ENCODE measurements around the gene TMEM140.

Gene TMEM140

DNA sequence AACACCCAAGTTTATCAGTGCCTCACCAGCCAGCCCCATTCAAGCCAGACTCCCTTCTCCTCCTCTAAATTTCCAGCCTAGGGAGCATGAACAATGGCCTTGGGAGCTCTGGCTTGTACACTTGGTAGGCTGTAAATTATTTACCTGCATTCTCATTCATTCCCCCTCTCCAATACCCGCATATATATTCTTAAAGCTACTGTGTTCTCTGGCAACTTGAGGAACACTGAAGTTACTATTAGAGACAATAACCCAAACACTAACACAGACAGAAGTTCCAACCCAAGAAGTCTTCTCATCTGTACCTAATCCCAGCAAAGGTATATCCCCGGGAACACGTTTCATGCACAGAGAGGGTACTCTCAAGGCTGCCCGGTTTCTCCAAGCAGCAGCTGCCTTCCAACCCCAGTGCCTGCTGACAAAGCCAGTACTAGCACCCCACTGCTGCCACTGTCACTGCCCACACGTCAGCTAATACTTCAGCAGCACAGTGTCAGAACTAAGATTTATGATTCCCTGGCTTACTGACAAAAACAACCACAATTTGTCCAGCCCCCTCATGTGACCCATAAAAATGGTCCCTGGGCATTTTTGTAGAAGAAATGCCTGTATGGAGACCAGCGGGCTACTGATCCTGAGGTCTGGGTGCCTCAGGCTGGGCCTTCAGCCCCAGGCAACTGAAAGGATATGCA, 60.4 kb downstream of the TMEM140 start:
- Histone ChIP-seq H3K27ac (peak overlapping the region in 1 of 2 donors; percentile 24), H3K4me3 (peak overlapping the region; percentile 14)
- DNase-seq (ENCODE audit: low spot score): no peak
- TF ChIP-seq, protein P1, sequence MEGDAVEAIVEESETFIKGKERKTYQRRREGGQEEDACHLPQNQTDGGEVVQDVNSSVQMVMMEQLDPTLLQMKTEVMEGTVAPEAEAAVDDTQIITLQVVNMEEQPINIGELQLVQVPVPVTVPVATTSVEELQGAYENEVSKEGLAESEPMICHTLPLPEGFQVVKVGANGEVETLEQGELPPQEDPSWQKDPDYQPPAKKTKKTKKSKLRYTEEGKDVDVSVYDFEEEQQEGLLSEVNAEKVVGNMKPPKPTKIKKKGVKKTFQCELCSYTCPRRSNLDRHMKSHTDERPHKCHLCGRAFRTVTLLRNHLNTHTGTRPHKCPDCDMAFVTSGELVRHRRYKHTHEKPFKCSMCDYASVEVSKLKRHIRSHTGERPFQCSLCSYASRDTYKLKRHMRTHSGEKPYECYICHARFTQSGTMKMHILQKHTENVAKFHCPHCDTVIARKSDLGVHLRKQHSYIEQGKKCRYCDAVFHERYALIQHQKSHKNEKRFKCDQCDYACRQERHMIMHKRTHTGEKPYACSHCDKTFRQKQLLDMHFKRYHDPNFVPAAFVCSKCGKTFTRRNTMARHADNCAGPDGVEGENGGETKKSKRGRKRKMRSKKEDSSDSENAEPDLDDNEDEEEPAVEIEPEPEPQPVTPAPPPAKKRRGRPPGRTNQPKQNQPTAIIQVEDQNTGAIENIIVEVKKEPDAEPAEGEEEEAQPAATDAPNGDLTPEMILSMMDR (IDR thresholded peaks at IDR 0.05): no peak

- TF ChIP-seq, protein P1 (IDR thresholded peaks at IDR 0.05): no peak
- Histone ChIP-seq H3K27ac (peak overlapping the region in 1 of 2 donors; percentile 57), H3K4me3 (peak overlapping the region; percentile 34)
- DNase-seq (ENCODE audit: low spot score): no peak
Observed at GRCh38 chr7:135209225-135209834, 61.5 kb downstream of the TMEM140 start.

DNA sequence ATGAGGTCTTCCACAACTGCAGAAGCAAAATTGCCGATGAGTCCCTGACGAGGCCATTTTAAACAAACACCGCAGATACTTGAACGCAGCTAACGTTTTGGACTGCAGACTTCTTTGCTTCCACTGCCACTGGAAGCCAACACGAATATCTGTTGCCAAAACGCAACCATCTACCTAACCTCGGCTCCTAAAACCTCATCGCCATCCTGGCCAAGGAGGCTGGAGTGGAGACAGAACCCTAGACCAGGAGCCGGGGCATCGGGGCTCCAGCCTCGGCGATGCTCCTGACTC, 63.0 kb downstream of the TMEM140 start:
- DNase-seq (ENCODE audit: low spot score): no peak
- peak overlapping the region; percentile 94 to 96 for H3K27ac ChIP-seq
- H3K4me3 ChIP-seq: peak overlapping the region; percentile 87
- TF ChIP-seq, protein P1 (IDR thresholded peaks at IDR 0.05): no peak

DNA sequence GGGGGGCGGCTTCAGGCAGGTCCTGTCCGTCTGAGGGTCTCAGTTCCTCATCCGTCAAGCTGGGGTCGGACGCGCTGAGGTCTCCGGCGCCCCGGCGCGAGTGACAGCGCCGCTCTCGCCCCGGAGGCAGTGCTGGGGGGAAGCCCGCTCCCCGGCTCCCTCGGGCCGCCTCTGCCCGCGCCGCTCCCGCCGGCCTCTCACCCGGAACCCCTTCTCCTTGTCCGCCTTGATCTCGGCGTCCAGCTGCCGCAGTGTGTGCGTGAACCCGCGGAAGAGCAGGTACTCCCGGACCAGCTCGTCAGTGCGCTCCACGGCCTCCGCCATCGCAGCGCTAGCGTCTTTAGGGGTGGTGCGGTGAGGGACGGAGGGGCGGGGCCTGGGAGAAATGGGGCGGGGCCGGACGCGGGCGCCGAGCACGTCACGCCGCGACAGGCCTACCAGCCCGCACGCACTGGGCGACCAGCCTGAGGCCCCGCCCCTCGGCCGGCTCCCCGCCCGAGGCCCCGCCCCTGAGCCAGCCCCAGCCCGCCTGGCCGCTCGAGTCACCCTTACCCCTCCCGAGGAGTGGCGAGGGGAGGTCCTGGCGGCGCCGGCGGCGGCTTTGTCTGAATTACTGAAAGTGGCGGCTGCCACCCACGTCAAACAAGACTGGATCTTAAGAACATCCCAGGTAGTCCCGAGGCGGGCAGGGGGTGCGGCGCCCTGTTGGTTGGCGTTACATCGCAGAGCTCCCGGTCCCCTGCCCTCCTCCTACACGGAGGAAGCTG, 63.5 kb downstream of the TMEM140 start, which contains the start of gene WDR91:
Gene WDR91, minus strand, starts transcription at position 348 of the 767 bp plus-strand sequence. Its CDS starts 24 bp downstream, at position 324.
- TF ChIP-seq, protein P1 (IDR thresholded peaks at IDR 0.05): no peak
- peak; percentile 98 for DNase-seq (ENCODE audit: low spot score)
- peak within 1 kb of the TSS; percentile 94 to 96 for H3K27ac ChIP-seq
- peak within 1 kb of the TSS; percentile 87 for H3K4me3 ChIP-seq

- Histone ChIP-seq H3K27ac (peak overlapping the region; percentile 94 to 96), H3K4me3 (peak overlapping the region; percentile 87)
- DNase-seq (ENCODE audit: low spot score): peak; percentile 82
Observed at GRCh38 chr7:135211946-135212685, 64.2 kb downstream of the TMEM140 start.

GRCh38 chr7:135213831-135214230, 66.0 kb downstream of the TMEM140 start:
- Histone ChIP-seq H3K27ac (no peak overlapping the region), H3K4me3 (no peak overlapping the region)
- no peak for DNase-seq (ENCODE audit: low spot score)
- TF ChIP-seq, protein P1 (IDR thresholded peaks at IDR 0.05): no peak

GRCh38 chr7:135215180-135215579, 67.3 kb downstream of the TMEM140 start:
- no peak overlapping the region for H3K4me3 ChIP-seq
- TF ChIP-seq, protein P1 (IDR thresholded peaks at IDR 0.05): no peak
- H3K27ac ChIP-seq: peak overlapping the region in 1 of 2 donors; percentile 49
- DNase-seq (ENCODE audit: low spot score): no peak
